DOHH2 (cell line): ENCODE measurements around the gene PRKCE.

Source experiments
- H3F3A ChIP-seq: fragments of 200-600 bp; sonication (generic), shearing (Covaris generic); 2 replicates; pipeline ENCODE4 v1.6.0; 2016; ENCODE audit warnings: antibody characterized with exemption, mild to moderate bottlenecking; ENCODE audit not compliant: control insufficient read depth, insufficient read depth
- H3K27ac ChIP-seq: fragments of 200-600 bp; sonication (generic); 2 replicates; pipeline ENCODE4 v1.5.1; 2014; ENCODE audit warnings: low read depth, mild to moderate bottlenecking, low read length, moderate library complexity
- H3K27me3 ChIP-seq: fragments of 200-600 bp; sonication (generic); 2 replicates; pipeline ENCODE4 v1.6.1; 2014; ENCODE audit warnings: mild to moderate bottlenecking, low read length, mixed read lengths; ENCODE audit not compliant: control insufficient read depth
- H3K36me3 ChIP-seq: fragments of 200-600 bp; sonication (generic); 2 replicates; pipeline ENCODE4 v1.6.1; 2014; ENCODE audit warnings: mild to moderate bottlenecking, low read length, moderate library complexity, mixed read lengths; ENCODE audit not compliant: control insufficient read depth
- H3K4me1 ChIP-seq: fragments of 200-600 bp; sonication (generic); 2 replicates; pipeline ENCODE4 v1.6.1; 2014; ENCODE audit warnings: mild to moderate bottlenecking, low read length, mixed read lengths; ENCODE audit not compliant: control insufficient read depth
- H3K4me2 ChIP-seq: fragments of 200-600 bp; sonication (generic); 2 replicates; pipeline ENCODE4 v1.6.0; 2014; ENCODE audit warnings: mild to moderate bottlenecking, low read length, moderate library complexity
- H3K4me3 ChIP-seq: fragments of 200-600 bp; sonication (generic); 2 replicates; pipeline ENCODE4 v1.5.1; 2014; ENCODE audit warnings: mild to moderate bottlenecking, low read length, mixed read lengths
- H3K79me2 ChIP-seq: fragments of 200-600 bp; sonication (generic); 2 replicates; pipeline ENCODE4 v1.6.1; 2014; ENCODE audit warnings: mild to moderate bottlenecking, low read length, mixed read lengths; ENCODE audit not compliant: control insufficient read depth
- H3K9me2 ChIP-seq: fragments of 200-600 bp; sonication (generic); replicated peaks from 2 replicates; pipeline ENCODE4 v1.6.1; 2014; ENCODE audit warnings: mild to moderate bottlenecking, low read length, mixed read lengths; ENCODE audit not compliant: control insufficient read depth
- H3K9me3 ChIP-seq: fragments of 200-600 bp; sonication (generic); 2 replicates; pipeline ENCODE4 v1.6.1; 2014; ENCODE audit warnings: antibody characterized with exemption, low read length, mixed read lengths; ENCODE audit not compliant: control insufficient read depth, insufficient read depth
- H4K20me1 ChIP-seq: fragments of 200-600 bp; sonication (generic); 2 replicates; pipeline ENCODE4 v1.6.0; 2014; ENCODE audit warnings: low read depth, mild to moderate bottlenecking, antibody characterized with exemption, low read length, moderate library complexity; ENCODE audit not compliant: control insufficient read depth, insufficient read depth
- EZH2phosphoT487 ChIP-seq: fragments of 200-600 bp; sonication (generic); IDR thresholded peaks from 2 replicates; pipeline ENCODE4 v1.6.1; 2017; ENCODE audit warnings: borderline replicate concordance, mild to moderate bottlenecking, antibody characterized with exemption, low read length, moderate library complexity, mixed read lengths
- TF ChIP-seq, protein P1 (sequence below): fragments of 200-600 bp; sonication (generic); IDR thresholded peaks from one replicate; pipeline ENCODE4 v1.5.1; 2014; ENCODE audit warnings: antibody characterized with exemption, mild to moderate bottlenecking, low read depth, low read length; ENCODE audit not compliant: poor library complexity, severe bottlenecking

The PRKCE gene

DNA sequence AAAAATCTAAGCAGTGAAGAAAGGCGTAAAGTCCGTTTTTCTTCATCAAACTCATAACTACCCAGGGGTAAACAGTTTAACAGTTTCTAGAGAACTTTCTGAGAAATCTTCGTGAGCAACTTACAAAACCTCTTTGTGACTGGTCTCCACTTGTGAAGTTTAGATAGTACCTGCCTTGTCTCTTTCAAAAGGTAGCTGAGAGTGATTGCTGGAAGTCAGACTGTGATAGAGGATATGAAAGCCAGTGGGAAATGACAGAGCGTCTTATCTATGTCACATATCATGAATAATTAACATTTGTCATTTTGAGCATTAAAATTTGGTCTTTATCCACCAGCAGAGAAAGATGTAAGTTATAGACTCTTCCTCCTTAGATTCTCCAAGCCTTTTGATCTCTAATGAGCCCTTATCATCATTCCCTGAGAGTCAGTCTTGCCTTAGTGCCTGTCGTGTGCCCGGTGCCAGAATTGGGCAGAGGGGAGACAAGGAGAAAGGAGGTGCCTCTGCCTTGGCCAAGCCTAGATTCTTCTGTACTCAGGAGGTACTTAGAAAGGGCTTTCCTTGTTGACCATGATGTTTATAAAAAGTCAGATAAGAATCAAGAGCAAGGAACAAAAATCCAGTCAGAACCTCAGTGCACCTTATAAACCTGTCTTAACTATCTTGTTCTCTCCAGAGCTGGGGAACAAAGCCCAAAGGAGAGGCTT, 440.6 kb downstream of the PRKCE start:
- Histone ChIP-seq H3K27ac (no peak overlapping the region), H3K4me1 (no peaks in the 10 kb centered on the region), H3K4me3 (no peak overlapping the region), H3F3A (no peaks in the 10 kb centered on the region), H3K9me2 (no peaks in the 10 kb centered on the region), H3K36me3 (no peaks in the 10 kb centered on the region), H3K4me2 (no peak overlapping the region), H3K27me3 (no peaks in the 10 kb centered on the region), H4K20me1 (no peaks in the 10 kb centered on the region), H3K9me3 (no peaks in the 10 kb centered on the region), H3K79me2 (no peaks in the 10 kb centered on the region)
- TF ChIP-seq, protein P1, sequence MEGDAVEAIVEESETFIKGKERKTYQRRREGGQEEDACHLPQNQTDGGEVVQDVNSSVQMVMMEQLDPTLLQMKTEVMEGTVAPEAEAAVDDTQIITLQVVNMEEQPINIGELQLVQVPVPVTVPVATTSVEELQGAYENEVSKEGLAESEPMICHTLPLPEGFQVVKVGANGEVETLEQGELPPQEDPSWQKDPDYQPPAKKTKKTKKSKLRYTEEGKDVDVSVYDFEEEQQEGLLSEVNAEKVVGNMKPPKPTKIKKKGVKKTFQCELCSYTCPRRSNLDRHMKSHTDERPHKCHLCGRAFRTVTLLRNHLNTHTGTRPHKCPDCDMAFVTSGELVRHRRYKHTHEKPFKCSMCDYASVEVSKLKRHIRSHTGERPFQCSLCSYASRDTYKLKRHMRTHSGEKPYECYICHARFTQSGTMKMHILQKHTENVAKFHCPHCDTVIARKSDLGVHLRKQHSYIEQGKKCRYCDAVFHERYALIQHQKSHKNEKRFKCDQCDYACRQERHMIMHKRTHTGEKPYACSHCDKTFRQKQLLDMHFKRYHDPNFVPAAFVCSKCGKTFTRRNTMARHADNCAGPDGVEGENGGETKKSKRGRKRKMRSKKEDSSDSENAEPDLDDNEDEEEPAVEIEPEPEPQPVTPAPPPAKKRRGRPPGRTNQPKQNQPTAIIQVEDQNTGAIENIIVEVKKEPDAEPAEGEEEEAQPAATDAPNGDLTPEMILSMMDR = no peak
- TF ChIP-seq EZH2phosphoT487 = no peak

DNA sequence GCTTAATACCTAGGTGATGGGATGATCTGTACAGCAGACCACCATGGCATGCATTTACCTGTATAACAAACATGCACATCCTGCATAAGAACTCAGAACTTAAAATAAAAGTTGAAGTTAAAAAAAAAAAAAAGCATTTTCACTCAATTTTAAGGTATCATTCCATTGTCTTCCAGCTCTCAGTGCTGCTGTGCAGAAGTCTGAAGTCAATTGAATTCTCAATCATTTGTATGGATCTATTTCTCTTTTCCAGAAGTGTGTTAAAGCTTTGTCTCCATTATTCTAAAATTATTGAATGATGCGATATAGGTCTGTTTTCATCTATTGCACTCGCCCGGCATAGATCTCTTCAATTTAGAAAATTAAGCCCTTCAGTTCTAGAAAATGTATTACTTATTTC, 443.2 kb downstream of the PRKCE start:
- no peak overlapping the region for H3K4me3 ChIP-seq
- no peaks in the 10 kb centered on the region for H3K9me2 ChIP-seq
- no peak overlapping the region for H3K4me2 ChIP-seq
- H3K79me2 ChIP-seq = no peaks in the 10 kb centered on the region
- TF ChIP-seq EZH2phosphoT487 = no peak
- TF ChIP-seq, protein P1 = no peak
- no peaks in the 10 kb centered on the region for H3K9me3 ChIP-seq
- H3K4me1 ChIP-seq = no peaks in the 10 kb centered on the region
- H4K20me1 ChIP-seq = no peaks in the 10 kb centered on the region
- no peaks in the 10 kb centered on the region for H3K36me3 ChIP-seq
- no peak overlapping the region for H3K27ac ChIP-seq
- no peaks in the 10 kb centered on the region for H3F3A ChIP-seq
- H3K27me3 ChIP-seq = no peaks in the 10 kb centered on the region

DNA sequence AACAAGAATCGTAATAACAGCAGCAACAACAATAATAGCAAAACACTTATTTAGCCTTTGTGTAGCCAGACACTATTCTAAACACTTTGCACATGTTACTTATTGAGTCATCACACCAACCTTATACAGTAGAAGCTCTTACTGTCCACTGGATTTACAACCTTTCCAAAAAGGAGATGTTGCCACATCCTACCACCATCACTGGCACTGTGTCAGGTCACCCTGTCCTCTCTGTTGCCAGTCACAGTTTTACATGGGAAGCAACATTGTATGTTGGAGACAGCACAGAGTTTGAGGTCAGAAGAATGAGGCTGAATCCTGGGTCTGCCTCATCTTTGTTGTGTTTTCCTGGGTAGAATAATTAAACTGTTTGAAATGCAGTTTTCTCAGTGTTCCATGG, 444.4 kb downstream of the PRKCE start:
- no peaks in the 10 kb centered on the region for H3F3A ChIP-seq
- TF ChIP-seq EZH2phosphoT487 = no peak
- TF ChIP-seq, protein P1 = no peak
- no peaks in the 10 kb centered on the region for H3K4me1 ChIP-seq
- H3K27me3 ChIP-seq = no peaks in the 10 kb centered on the region
- no peaks in the 10 kb centered on the region for H3K79me2 ChIP-seq
- no peak overlapping the region for H3K4me2 ChIP-seq
- H3K27ac ChIP-seq = no peak overlapping the region
- H3K9me2 ChIP-seq = no peaks in the 10 kb centered on the region
- H3K36me3 ChIP-seq = no peaks in the 10 kb centered on the region
- no peaks in the 10 kb centered on the region for H3K9me3 ChIP-seq
- no peaks in the 10 kb centered on the region for H4K20me1 ChIP-seq
- no peak overlapping the region for H3K4me3 ChIP-seq
